WTC11 (cell line): ENCODE measurements around the gene BRD4. TPM values are rescaled to one million over a fixed set of nuclear protein-coding genes. Genes with fewer than 3 reads are reported as not detected.

Source experiments
- ATAC-seq: fragments of 200-7000 bp; cut with Tn5 transposase; 2 replicates; pipeline ENCODE4 v1.10.0; 2021; ENCODE audit warnings: mild to moderate bottlenecking, moderate library complexity
- CTCF ChIA-PET: fragments of 300-600 bp; sonication (Branson Sonifier 250); formaldehyde crosslinking; loops from one replicate; lab custom pipeline; 2021; ENCODE audit warnings: antibody characterized with exemption; lab: Charles Lee
- POLR2A ChIA-PET: fragments of 350-600 bp; sonication (Branson Sonifier 250); formaldehyde crosslinking; loops from one replicate; lab custom pipeline; 2021; ENCODE audit warnings: antibody characterized with exemption; lab: Charles Lee
- DNase-seq: peaks from one replicate; pipeline ENCODE4 v3.0.0; 2021; ENCODE audit warnings: low spot score
- H3K27ac Mint-ChIP-seq: 2 replicates; pipeline ENCODE4 v1.8.0; 2021; ENCODE audit warnings: mixed read lengths
- H3K27me3 Mint-ChIP-seq: 2 replicates; pipeline ENCODE4 v1.8.0; 2021; ENCODE audit warnings: low read depth, mild to moderate bottlenecking, moderate library complexity, mixed read lengths
- H3K36me3 Mint-ChIP-seq: 2 replicates; pipeline ENCODE4 v1.8.0; 2021; ENCODE audit warnings: mixed read lengths
- H3K4me1 Mint-ChIP-seq: 2 replicates; pipeline ENCODE4 v1.8.0; 2022; ENCODE audit warnings: mixed read lengths
- H3K4me3 Mint-ChIP-seq: 2 replicates; pipeline ENCODE4 v1.8.0; 2021; ENCODE audit warnings: mild to moderate bottlenecking, moderate library complexity, mixed read lengths
- H3K9me3 Mint-ChIP-seq: 2 replicates; pipeline ENCODE4 v1.8.0; 2021; ENCODE audit warnings: mixed read lengths
- ATF2 ChIP-seq: sonication (generic); formaldehyde crosslinking; IDR thresholded peaks from 2 replicates; pipeline ENCODE4 v1.8.1; 2022; ENCODE audit warnings: low read depth, missing genetic modification reagents, borderline replicate concordance
- EMX1 ChIP-seq: fragments of 250-450 bp; sonication (Bioruptor Pico); IDR thresholded peaks from 2 replicates; pipeline ENCODE4 v1.8.0; 2021; ENCODE audit warnings: mild to moderate bottlenecking
- ETV6 ChIP-seq: sonication (generic); formaldehyde crosslinking; IDR thresholded peaks from 2 replicates; pipeline ENCODE4 v1.8.1; 2022; ENCODE audit warnings: mild to moderate bottlenecking, missing genetic modification reagents
- GABPB1 ChIP-seq: sonication (generic); formaldehyde crosslinking; IDR thresholded peaks from 2 replicates; pipeline ENCODE4 v1.8.1; 2023; ENCODE audit warnings: mild to moderate bottlenecking, missing genetic modification reagents
- HMGA2 ChIP-seq: fragments of 250-450 bp; sonication (Bioruptor Pico); IDR thresholded peaks from 2 replicates; pipeline ENCODE4 v1.4.0; 2021; ENCODE audit warnings: mild to moderate bottlenecking, moderate library complexity
- HMGXB4 ChIP-seq: sonication (generic); formaldehyde crosslinking; IDR thresholded peaks from 2 replicates; pipeline ENCODE4 v1.8.1; 2023; ENCODE audit warnings: mild to moderate bottlenecking, moderate library complexity, missing genetic modification reagents
- IRF1 ChIP-seq: sonication (generic); formaldehyde crosslinking; IDR thresholded peaks from 2 replicates; pipeline ENCODE4 v1.8.0; 2023; ENCODE audit warnings: missing genetic modification reagents
- JUN ChIP-seq: sonication (generic); formaldehyde crosslinking; IDR thresholded peaks from 2 replicates; pipeline ENCODE4 v1.8.0; 2023; ENCODE audit warnings: mild to moderate bottlenecking, missing genetic modification reagents
- MLX ChIP-seq: sonication (generic); formaldehyde crosslinking; IDR thresholded peaks from 2 replicates; pipeline ENCODE4 v1.8.1; 2023; ENCODE audit warnings: mild to moderate bottlenecking, missing genetic modification reagents, moderate library complexity
- MXD4 ChIP-seq: fragments of 250-450 bp; sonication (Bioruptor Pico); IDR thresholded peaks from 2 replicates; pipeline ENCODE4 v1.8.0; 2021; ENCODE audit warnings: mild to moderate bottlenecking, moderate library complexity, borderline replicate concordance
- NFATC4 ChIP-seq: fragments of 250-450 bp; sonication (Bioruptor Pico); IDR thresholded peaks from 2 replicates; pipeline ENCODE4 v1.9.0; 2021; ENCODE audit warnings: mild to moderate bottlenecking
- NFE2L1 ChIP-seq: sonication (generic); formaldehyde crosslinking; IDR thresholded peaks from 2 replicates; pipeline ENCODE4 v1.8.1; 2023; ENCODE audit warnings: missing genetic modification reagents
- NFYB ChIP-seq: sonication (generic); formaldehyde crosslinking; conservative IDR thresholded peaks from 2 replicates; pipeline ENCODE4 v1.8.0; 2022; ENCODE audit warnings: low read depth, missing genetic modification reagents
- PREB ChIP-seq: sonication (generic); formaldehyde crosslinking; IDR thresholded peaks from 2 replicates; pipeline ENCODE4 v1.8.1; 2022; ENCODE audit warnings: mild to moderate bottlenecking, missing genetic modification reagents, moderate library complexity, borderline replicate concordance
- RELA ChIP-seq: sonication (generic); formaldehyde crosslinking; IDR thresholded peaks from 2 replicates; pipeline ENCODE4 v1.8.1; 2022; ENCODE audit warnings: missing genetic modification reagents, mild to moderate bottlenecking, borderline replicate concordance
- RORB ChIP-seq: fragments of 250-450 bp; sonication (Bioruptor Pico); IDR thresholded peaks from 2 replicates; pipeline ENCODE4 v1.9.0; 2021; ENCODE audit warnings: mild to moderate bottlenecking
- SOX15 ChIP-seq: fragments of 250-450 bp; sonication (Bioruptor Pico); IDR thresholded peaks from 2 replicates; pipeline ENCODE4 v1.9.0; 2021; ENCODE audit warnings: mild to moderate bottlenecking
- SP1 ChIP-seq: sonication (generic); formaldehyde crosslinking; conservative IDR thresholded peaks from 2 replicates; pipeline ENCODE4 v1.8.1; 2022; ENCODE audit warnings: missing genetic modification reagents
- TP53 ChIP-seq: sonication (generic); formaldehyde crosslinking; IDR thresholded peaks from 2 replicates; pipeline ENCODE4 v1.8.1; 2023; ENCODE audit warnings: mild to moderate bottlenecking, missing genetic modification reagents
- ZBTB21 ChIP-seq: sonication (generic); formaldehyde crosslinking; IDR thresholded peaks from 2 replicates; pipeline ENCODE4 v1.8.1; 2023; ENCODE audit warnings: mild to moderate bottlenecking, missing genetic modification reagents, borderline replicate concordance
- ZNF232 ChIP-seq: sonication (generic); formaldehyde crosslinking; IDR thresholded peaks from 2 replicates; pipeline ENCODE4 v1.8.0; 2022; ENCODE audit warnings: mild to moderate bottlenecking, missing genetic modification reagents
- ZSCAN18 ChIP-seq: fragments of 250-450 bp; sonication (Bioruptor Pico); IDR thresholded peaks from 2 replicates; pipeline ENCODE4 v2.1.2; 2022; ENCODE audit warnings: mild to moderate bottlenecking, moderate library complexity
- total RNA-seq: library from RNA; stranded (reverse); gene quantifications from 3 replicates; pipeline ENCODE4 v1.2.3, GENCODE V29; 2021

BRD4 gene
- total RNA-seq, 1 experiment from 2014 or later, result 128 TPM

- no peak for DNase-seq
- no peaks in the 10 kb centered on the region; the same call in 1 of the 2 replicates for H3K9me3 Mint-ChIP-seq
- ATAC-seq, result no peak
- H3K4me1 Mint-ChIP-seq, result peaks cover 73% of the 10 kb centered on the region
- ChIA-PET CTCF (interaction anchor here (1.0 kb wide), 1 partner anchor 68 kb away, joined by 4 read pairs; no protein-coding TSS in a partner anchor), POLR2A (no interaction called here)
- peak overlapping the region; percentile 48; the same call in 1 of the 2 replicates for H3K27ac Mint-ChIP-seq
- no peaks in the 10 kb centered on the region for H3K36me3 Mint-ChIP-seq
- no peaks in the 10 kb centered on the region for H3K27me3 Mint-ChIP-seq
- TF ChIP-seq MLX (CRISPR knock-in tag) (no peak), PREB (CRISPR knock-in tag) (no peak), SP1 (CRISPR knock-in tag) (no peak), EMX1 (CRISPR knock-in tag) (no peak), HMGA2 (CRISPR knock-in tag) (no peak)
- H3K4me3 Mint-ChIP-seq, result no peak overlapping the region
These were observed 12.2 kb downstream of the BRD4 start for GRCh38 chr19:15320116-15320515.

GRCh38 chr19:15318241-15318691, 14.1 kb downstream of the BRD4 start:
- POLR2A ChIA-PET, result interaction anchor here (0.7 kb wide), 1 partner anchor 11 kb away, joined by 4 read pairs; no protein-coding TSS in a partner anchor
- DNase-seq (no peak), ATAC-seq (no peak)
- no peaks in the 10 kb centered on the region for H3K27me3 Mint-ChIP-seq
- H3K9me3 Mint-ChIP-seq, result no peaks in the 10 kb centered on the region; the same call in 1 of the 2 replicates
- TF ChIP-seq RELA (no peak), JUN (CRISPR knock-in tag) (no peak), ZBTB21 (CRISPR knock-in tag) (no peak), SOX15 (CRISPR knock-in tag) (no peak), ETV6 (CRISPR knock-in tag) (no peak), NFE2L1 (CRISPR knock-in tag) (no peak), NFYB (CRISPR knock-in tag) (no peak), PREB (CRISPR knock-in tag) (no peak), ZNF232 (CRISPR knock-in tag) (no peak), ZSCAN18 (CRISPR knock-in tag) (no peak), EMX1 (CRISPR knock-in tag) (no peak), TP53 (CRISPR knock-in tag) (no peak), ATF2 (CRISPR knock-in tag) (no peak), MXD4 (CRISPR knock-in tag) (no peak), RORB (CRISPR knock-in tag) (no peak), HMGXB4 (CRISPR knock-in tag) (no peak), NFATC4 (CRISPR knock-in tag) (no peak), GABPB1 (CRISPR knock-in tag) (no peak), IRF1 (CRISPR knock-in tag) (no peak)
- H3K27ac Mint-ChIP-seq, result peak overlapping the region; percentile 23; the same call in 1 of the 2 replicates
- H3K4me3 Mint-ChIP-seq, result no peak overlapping the region
- H3K4me1 Mint-ChIP-seq, result peaks cover 68% of the 10 kb centered on the region
- H3K36me3 Mint-ChIP-seq, result no peaks in the 10 kb centered on the region
- CTCF ChIA-PET, result interaction anchor here (0.8 to 1.4 kb wide), 3 partner anchors 30 to 67 kb away, joined by 3 to 5 read pairs (median 3); no protein-coding TSS in a partner anchor
